Dermis blood vessel endothelial cell (primary cell): ENCODE data around the gene TTC23. TPM values are rescaled to one million over a fixed set of nuclear protein-coding genes. Genes with fewer than 3 reads are reported as not detected.

Experiments
- DNase-seq: peaks from one replicate; pipeline ENCODE4 v3.0.0; 2010
- total RNA-seq: library from RNA; depleted of rRNA; stranded (reverse); fragments of >200 nt; gene quantifications from 2 replicates; pipeline ENCODE4 v1.2.3, GENCODE V29; 2014

Gene TTC23
- total RNA-seq, 1 donor from 2014 or later: 28.2 TPM

GRCh38 chr15:99134317-99134821 is 115.0 kb downstream of the TTC23 start:
- no peak for DNase-seq

GRCh38 chr15:99132634-99133287 is 116.6 kb downstream of the TTC23 start:
- no peak for DNase-seq

- DNase-seq: no peak
These were observed 117.3 kb downstream of the TTC23 start for GRCh38 chr15:99132122-99132521.

GRCh38 chr15:99131441-99132023 is 117.8 kb downstream of the TTC23 start:
- DNase-seq: no peak

GRCh38 chr15:99130765-99131440 is 118.5 kb downstream of the TTC23 start:
- DNase-seq: no peak

GRCh38 chr15:99130314-99130713 is 119.1 kb downstream of the TTC23 start:
- DNase-seq: peak; percentile 72

GRCh38 chr15:99129644-99130043 is 119.7 kb downstream of the TTC23 start:
- DNase-seq: no peak

- no peak for DNase-seq
These were observed 121.0 kb downstream of the TTC23 start for GRCh38 chr15:99128411-99128810.

GRCh38 chr15:99127773-99128172 is 121.6 kb downstream of the TTC23 start:
- no peak for DNase-seq

GRCh38 chr15:99126930-99127329 is 122.5 kb downstream of the TTC23 start:
- no peak for DNase-seq

- no peak for DNase-seq
These were observed 123.2 kb downstream of the TTC23 start for GRCh38 chr15:99126131-99126588.

- no peak for DNase-seq
These were observed 124.1 kb downstream of the TTC23 start for GRCh38 chr15:99125061-99125891.

GRCh38 chr15:99124641-99125040 is 124.7 kb downstream of the TTC23 start:
- DNase-seq: no peak

GRCh38 chr15:99123713-99124451 is 125.5 kb downstream of the TTC23 start:
- peak; percentile 97 for DNase-seq

- peak; percentile 56 for DNase-seq
These were observed 126.3 kb downstream of the TTC23 start for GRCh38 chr15:99122831-99123712.

- DNase-seq: peak; percentile 19
These were observed 127.5 kb downstream of the TTC23 start for GRCh38 chr15:99121691-99122410.

- DNase-seq: no peak
These were observed 128.2 kb downstream of the TTC23 start for GRCh38 chr15:99121207-99121606.

- no peak for DNase-seq
These were observed 129.2 kb downstream of the TTC23 start for GRCh38 chr15:99120050-99120777.

GRCh38 chr15:99118801-99119546 is 130.4 kb downstream of the TTC23 start:
- DNase-seq: no peak
